Stomach (tissue), 9 donors: ENCODE results near the gene PCED1B. TPM values are rescaled to one million over a fixed set of nuclear protein-coding genes. Genes with fewer than 3 reads are reported as not detected.
A peak's percentile ranks its signal among the peaks of the same experiment; 100 is the strongest.

Experiments used
- DNase-seq, 2 donors: peaks; one replicate each; pipeline versions ENCODE4 v3.0.0 to v3.0.0-alpha.2; 2013 to 2019
- H3K27ac ChIP-seq, 5 donors: fragments of 200-600 bp in 4 of 5; sonication (generic) in 4 of 5; one replicate each; pipeline ENCODE4 v1.5.1; 2013 to 2019; ENCODE audit warnings: mild to moderate bottlenecking in 1 of 5, moderate library complexity in 1 of 5
- H3K27me3 ChIP-seq, 3 donors: fragments of 200-600 bp; sonication (generic); one replicate each; pipeline ENCODE4 v1.5.1; 2017 to 2019; ENCODE audit warnings: mixed run types in 1 of 3
- H3K36me3 ChIP-seq, 4 donors: fragments of 200-600 bp; sonication (generic); 1 replicate in 3 of 4; 2 replicates in 1 of 4; pipeline ENCODE4 v1.5.1; 2016 to 2019
- H3K4me1 ChIP-seq, 4 donors: fragments of 200-600 bp; sonication (generic); one replicate each; pipeline ENCODE4 v1.5.1; 2016 to 2019
- H3K4me3 ChIP-seq, 4 donors: fragments of 200-600 bp; sonication (generic) in 3 of 4; one replicate each; pipeline ENCODE4 v1.5.1; 2016 to 2019; ENCODE audit warnings: mild to moderate bottlenecking in 1 of 4
- H3K9me3 ChIP-seq, 4 donors: fragments of 200-600 bp; sonication (generic); one replicate each; pipeline ENCODE4 v1.5.1; 2016 to 2019
- EP300 ChIP-seq: sonication (generic); formaldehyde crosslinking; IDR thresholded peaks from one replicate; pipeline ENCODE4 v1.6.1; 2017; ENCODE audit warnings: antibody characterized with exemption
- POLR2A ChIP-seq, 4 donors: fragments of 450-650 bp; IDR thresholded peaks; one replicate each; pipeline ENCODE4 v1.6.1; 2016; ENCODE audit warnings: antibody characterized with exemption in 4 of 4, control low read depth in 2 of 4, mild to moderate bottlenecking in 1 of 4, moderate library complexity in 1 of 4
- POLR2AphosphoS5 ChIP-seq, 3 donors: sonication (generic); formaldehyde crosslinking; IDR thresholded peaks; one replicate each; pipeline ENCODE4 v1.6.1; 2016; ENCODE audit warnings: antibody characterized with exemption in 3 of 3
- WGBS, 5 donors: extraction: QIAGEN DNeasy Blood & Tissue Kit in 3 of 5; methylation state at CpG; one replicate each; pipeline versions ENCODE4 v1.1.5 to v1.1.7; 2013 to 2018; 5-methylcytosine and 5-hydroxymethylcytosine counted together
- intact Hi-C: fragments of 100-400 bp; cut with DNase I; formaldehyde crosslinking; loops from one replicate; pipeline ENCODE4 v1.15.1; 2023; ENCODE audit warnings: low total_unique reads
- polyA plus RNA-seq, 3 donors: library from polyadenylated mRNA; stranded (reverse); fragments of 200-250 nt; gene quantifications; one replicate each; pipeline ENCODE4 v1.2.3, GENCODE V29; 2013
- total RNA-seq, 5 donors: library from RNA; depleted of rRNA; stranded (reverse); fragments of >200 nt; gene quantifications; one replicate each; pipeline versions ENCODE4 v1.1.0 to v1.2.3, GENCODE V29; 2014 to 2016
- TF ChIP-seq, protein P1 (sequence below), 7 experiments: fragments of 450-650 bp in 4 of 7; fragments of 200-600 bp in 3 of 7; sonication (generic) in 3 of 7; IDR thresholded peaks; one replicate each; pipeline ENCODE4 v1.5.1; 2016 to 2019; ENCODE audit warnings: antibody characterized with exemption in 7 of 7, control low read depth in 2 of 7, mild to moderate bottlenecking in 1 of 7
- donor health status: healthy with polysubstance abuse.
- donor health status: Bipolar disorder and iron deficiency.
- donor health status: healthy.

Gene PCED1B
- total and polyA plus RNA-seq, 8 donors, result 0.73 to 7.6 (median 2.4) TPM; not detected in 1

DNA sequence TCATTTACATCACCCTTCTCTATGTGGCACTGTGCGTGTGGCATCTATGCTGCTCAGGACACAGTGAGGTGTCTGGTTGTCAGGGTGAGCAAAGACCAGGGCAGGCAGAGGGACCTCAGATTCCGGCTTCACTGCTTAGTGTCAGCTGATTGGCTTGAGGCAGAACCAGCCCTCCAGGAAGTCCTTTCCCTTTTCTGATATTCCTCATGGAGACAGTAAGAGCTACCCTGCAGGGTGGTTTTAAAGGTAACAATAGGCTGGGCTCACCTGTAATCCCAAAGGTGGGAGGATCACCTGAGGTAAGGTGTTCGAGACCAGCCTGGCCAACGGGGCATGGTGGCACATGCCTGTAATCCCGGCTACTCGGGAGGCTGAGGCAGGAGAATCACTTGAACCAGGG, 129.6 kb downstream of the PCED1B start:
- Histone ChIP-seq H3K4me3 (no peak overlapping the region), H3K4me1 (peaks cover 0 to 21% (median 3%) of the 10 kb centered on the region in 4 donors), H3K9me3 (no peaks in the 10 kb centered on the region), H3K27ac (no peak overlapping the region), H3K36me3 (no peaks in the 10 kb centered on the region), H3K27me3 (no peaks in the 10 kb centered on the region)
- TF ChIP-seq EP300, result no peak
- TF ChIP-seq POLR2AphosphoS5 (IDR thresholded peaks at IDR 0.05), result no peak
- no peak for TF ChIP-seq POLR2A (IDR thresholded peaks at IDR 0.05)
- TF ChIP-seq, protein P1, sequence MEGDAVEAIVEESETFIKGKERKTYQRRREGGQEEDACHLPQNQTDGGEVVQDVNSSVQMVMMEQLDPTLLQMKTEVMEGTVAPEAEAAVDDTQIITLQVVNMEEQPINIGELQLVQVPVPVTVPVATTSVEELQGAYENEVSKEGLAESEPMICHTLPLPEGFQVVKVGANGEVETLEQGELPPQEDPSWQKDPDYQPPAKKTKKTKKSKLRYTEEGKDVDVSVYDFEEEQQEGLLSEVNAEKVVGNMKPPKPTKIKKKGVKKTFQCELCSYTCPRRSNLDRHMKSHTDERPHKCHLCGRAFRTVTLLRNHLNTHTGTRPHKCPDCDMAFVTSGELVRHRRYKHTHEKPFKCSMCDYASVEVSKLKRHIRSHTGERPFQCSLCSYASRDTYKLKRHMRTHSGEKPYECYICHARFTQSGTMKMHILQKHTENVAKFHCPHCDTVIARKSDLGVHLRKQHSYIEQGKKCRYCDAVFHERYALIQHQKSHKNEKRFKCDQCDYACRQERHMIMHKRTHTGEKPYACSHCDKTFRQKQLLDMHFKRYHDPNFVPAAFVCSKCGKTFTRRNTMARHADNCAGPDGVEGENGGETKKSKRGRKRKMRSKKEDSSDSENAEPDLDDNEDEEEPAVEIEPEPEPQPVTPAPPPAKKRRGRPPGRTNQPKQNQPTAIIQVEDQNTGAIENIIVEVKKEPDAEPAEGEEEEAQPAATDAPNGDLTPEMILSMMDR (IDR thresholded peaks at IDR 0.05), result no peak
- DNase-seq, result no peak
- intact Hi-C loops, result no loop called here
- WGBS, 5 donors, result 82 to 96% (median 95%) methylated on average over 6 of the region's 6 CpGs

DNA sequence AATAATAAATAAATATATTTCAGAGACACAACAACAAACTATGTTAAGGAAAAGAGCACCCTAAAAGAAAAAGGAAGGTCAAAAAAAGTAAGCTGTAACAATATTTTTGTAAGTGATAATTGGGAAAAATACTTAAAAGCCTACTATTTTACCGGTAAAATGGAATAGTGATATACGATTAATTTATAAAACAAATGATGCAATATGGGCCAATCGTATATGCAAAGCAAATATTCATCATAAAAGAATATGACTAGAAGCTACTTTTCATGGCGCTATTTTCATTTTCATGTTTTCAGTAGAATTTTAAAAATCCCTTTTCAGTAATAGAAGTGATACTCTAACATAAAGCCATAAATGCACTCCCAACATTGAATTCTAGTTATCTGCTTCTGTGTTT, 131.4 kb downstream of the PCED1B start:
- Histone ChIP-seq H3K4me1 (peaks cover 0 to 21% (median 3%) of the 10 kb centered on the region in 4 donors), H3K27ac (no peak overlapping the region)

DNA sequence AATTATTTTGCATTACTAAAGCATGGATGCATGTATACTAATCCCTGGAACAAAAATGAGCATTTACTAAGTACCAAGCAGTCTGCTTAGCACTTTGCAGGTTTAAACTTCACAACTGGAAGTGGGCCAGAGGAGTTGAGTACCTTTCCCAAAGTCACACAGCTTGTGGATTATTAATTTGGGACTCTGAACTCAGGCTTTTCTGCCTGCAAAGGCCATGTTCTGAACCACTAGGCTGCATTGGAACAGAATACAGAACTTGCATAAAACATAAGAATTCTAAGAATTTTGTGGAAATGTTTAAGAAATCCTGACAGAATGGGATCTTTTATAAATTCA, 133.2 kb downstream of the PCED1B start:
- no peak overlapping the region for H3K27ac ChIP-seq
- no peak for DNase-seq
- intact Hi-C loops, result no loop called here

More for the DNA sequence above, 131.4 kb downstream of the PCED1B start:
- WGBS, 5 donors, result 91 to 97% (median 96%) methylated on average over 4 of the region's 4 CpGs
- TF ChIP-seq POLR2AphosphoS5 (IDR thresholded peaks at IDR 0.05) (no peak), EP300 (no peak), POLR2A (IDR thresholded peaks at IDR 0.05) (no peak)
- TF ChIP-seq, protein P1 (IDR thresholded peaks at IDR 0.05), result no peak
- Histone ChIP-seq H3K9me3 (no peaks in the 10 kb centered on the region), H3K36me3 (no peaks in the 10 kb centered on the region), H3K4me3 (no peak overlapping the region), H3K27me3 (no peaks in the 10 kb centered on the region)
- DNase-seq, result no peak
- intact Hi-C loops, result no loop called here

DNA sequence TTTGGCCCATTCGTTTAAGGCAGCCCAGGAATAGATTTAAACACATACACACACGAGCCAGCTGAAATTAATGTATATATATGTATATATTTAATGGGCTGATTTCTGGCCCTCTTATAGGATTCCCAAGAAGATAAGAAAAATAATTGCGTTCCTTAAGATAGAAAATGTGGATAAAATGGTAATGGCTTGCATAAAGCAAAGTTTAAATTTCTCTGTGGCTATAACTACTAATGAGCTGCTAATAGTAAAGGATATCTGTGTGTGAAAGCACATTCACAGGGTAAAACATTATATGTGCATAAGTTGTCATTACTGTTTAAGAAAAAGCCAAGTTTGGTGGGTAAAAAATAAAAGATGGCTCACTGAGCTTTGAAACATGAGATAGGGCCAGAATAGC, 134.0 kb downstream of the PCED1B start:
- Histone ChIP-seq H3K27ac (peak overlapping the region in 1 of 5 donors; percentile 81), H3K36me3 (no peaks in the 10 kb centered on the region), H3K27me3 (no peaks in the 10 kb centered on the region), H3K4me3 (no peak overlapping the region), H3K9me3 (no peaks in the 10 kb centered on the region), H3K4me1 (peaks cover 0 to 2% (median 0%) of the 10 kb centered on the region in 4 donors)
- no peak for DNase-seq
- TF ChIP-seq, protein P1 (IDR thresholded peaks at IDR 0.05), result no peak
- TF ChIP-seq EP300, result no peak
- no peak for TF ChIP-seq POLR2AphosphoS5 (IDR thresholded peaks at IDR 0.05)
- TF ChIP-seq POLR2A (IDR thresholded peaks at IDR 0.05), result no peak
- intact Hi-C loops, result no loop called here
- 66 to 79% (median 75%) methylated on average over 3 of the region's 3 CpGs for WGBS, 5 donors

More for the DNA sequence above, 133.2 kb downstream of the PCED1B start:
- peaks cover 0 to 9% (median 0%) of the 10 kb centered on the region in 4 donors for H3K4me1 ChIP-seq
- TF ChIP-seq, protein P1 (IDR thresholded peaks at IDR 0.05), result no peak
- TF ChIP-seq EP300 (no peak), POLR2AphosphoS5 (IDR thresholded peaks at IDR 0.05) (no peak), POLR2A (IDR thresholded peaks at IDR 0.05) (no peak)
- H3K36me3 ChIP-seq, result no peaks in the 10 kb centered on the region
- no peaks in the 10 kb centered on the region for H3K27me3 ChIP-seq
- H3K9me3 ChIP-seq, result no peaks in the 10 kb centered on the region
- no peak overlapping the region for H3K4me3 ChIP-seq
